Measurements from ENCODE around the gene PARPBP. TPM values are rescaled to one million over a fixed set of nuclear protein-coding genes. Genes with fewer than 3 reads are reported as not detected.

The PARPBP gene
- total RNA-seq, 1 experiment from 2014 or later: 23.5 TPM

- ChIA-PET CTCF (no interaction called here), POLR2A (no interaction called here), RAD21 (ENCODE audit: low non-redundant PET in 1 of 2, low total read pairs in 2 of 2, uncharacterized antibody in 2 of 2, unreplicated experiment in 2 of 2) (no interaction called here)
- H3K9me2 ChIP-seq (ENCODE audit: insufficient read depth): no peaks in the 10 kb centered on the region
- no peaks in the 10 kb centered on the region for H3K27me3 ChIP-seq (ENCODE audit: insufficient read depth, low read length)
- peaks cover 0 to 4% of the 10 kb centered on the region in 2 experiments; a peak in 2 of 4 replicates for H3K4me1 ChIP-seq (ENCODE audit: control insufficient read depth in 1 of 2, insufficient read depth in 2 of 2, low read length in 2 of 2)
- H2AFZ ChIP-seq (ENCODE audit: low read depth, low read length, poor library complexity, severe bottlenecking): no peak overlapping the region
- no peak overlapping the region for H3K4me3 ChIP-seq (replicated peaks in 1 of 2; ENCODE audit: low read depth in 1 of 2, low read length in 2 of 2)
- H3K36me3 ChIP-seq (ENCODE audit: control insufficient read depth in 1 of 2, insufficient read depth in 2 of 2, low read length in 2 of 2): peaks cover 14 to 38% of the 10 kb centered on the region in 2 experiments
- intact Hi-C loops (cut with micrococcal nuclease): no loop called here
- BruUV-seq (replicated peaks): no TSS peak
- no peak for DNase-seq (ENCODE audit: low read depth, low spot score)
- no peaks in the 10 kb centered on the region for H4K20me1 ChIP-seq (ENCODE audit: insufficient read depth)
- H3K4me2 ChIP-seq (ENCODE audit: low read length): no peak overlapping the region
- no peaks in the 10 kb centered on the region for H3K9me3 ChIP-seq (ENCODE audit: control insufficient read depth in 1 of 2, insufficient read depth in 1 of 2, low read depth in 1 of 2, low read length in 2 of 2)
- H3K27ac ChIP-seq (ENCODE audit: low read depth, low read length): no peak overlapping the region
- no peak for TF ChIP-seq POLR2A (IDR thresholded peaks at IDR 0.05; ENCODE audit: borderline replicate concordance, extremely low read depth, insufficient read depth, insufficient read length)
- no peak for TF ChIP-seq ZNF274 (IDR thresholded peaks at IDR 0.05; ENCODE audit: low read depth, low read length)
- peaks cover 28% of the 10 kb centered on the region for H3K79me2 ChIP-seq (ENCODE audit: insufficient read depth, low read length)
- H3K9ac ChIP-seq (ENCODE audit: low read length): no peak overlapping the region
- no peak for ATAC-seq
These were observed 5.8 kb upstream of the PARPBP start for GRCh38 chr12:102114212-102114611.

GRCh38 chr12:102116392-102116791 is 3.6 kb upstream of the PARPBP start:
- H3K9ac ChIP-seq (ENCODE audit: low read length): no peak overlapping the region
- no peaks in the 10 kb centered on the region for H3K9me3 ChIP-seq (ENCODE audit: control insufficient read depth in 1 of 2, insufficient read depth in 1 of 2, low read depth in 1 of 2, low read length in 2 of 2)
- DNase-seq (ENCODE audit: low read depth, low spot score) (no peak), ATAC-seq (no peak)
- no TSS peak for BruUV-seq (replicated peaks)
- H4K20me1 ChIP-seq (ENCODE audit: insufficient read depth): no peaks in the 10 kb centered on the region
- H2AFZ ChIP-seq (ENCODE audit: low read depth, low read length, poor library complexity, severe bottlenecking): no peak overlapping the region
- ChIA-PET CTCF (no interaction called here), POLR2A (no interaction called here), RAD21 (ENCODE audit: low non-redundant PET in 1 of 2, low total read pairs in 2 of 2, uncharacterized antibody in 2 of 2, unreplicated experiment in 2 of 2) (no interaction called here)
- TF ChIP-seq SP1 (IDR thresholded peaks at IDR 0.05; ENCODE audit: low read depth): no peak
- TF ChIP-seq JUND (IDR thresholded peaks at IDR 0.05): no peak
- no peak for TF ChIP-seq ZFX (IDR thresholded peaks at IDR 0.05)
- TF ChIP-seq RAD21 (IDR thresholded peaks at IDR 0.05; ENCODE audit: low read depth): no peak
- no peak for TF ChIP-seq EZH2 (IDR thresholded peaks at IDR 0.05)
- no peak for TF ChIP-seq FOSL1 (IDR thresholded peaks at IDR 0.05; ENCODE audit: low read depth)
- TF ChIP-seq ZBTB33 (IDR thresholded peaks at IDR 0.05; ENCODE audit: extremely low read depth, insufficient replicate concordance, low read length): no peak
- TF ChIP-seq CTCF (IDR thresholded peaks at IDR 0.05 in 2 of 3, conservative IDR thresholded peaks at IDR 0.05 in 1 of 3; ENCODE audit: borderline replicate concordance in 1 of 3, insufficient read depth in 1 of 3, low read depth in 2 of 3, low read length in 2 of 3): no peak
- H3K27me3 ChIP-seq (ENCODE audit: insufficient read depth, low read length): no peaks in the 10 kb centered on the region
- H3K36me3 ChIP-seq (ENCODE audit: control insufficient read depth in 1 of 2, insufficient read depth in 2 of 2, low read length in 2 of 2): peaks cover 8 to 21% of the 10 kb centered on the region in 2 experiments
- intact Hi-C loops (cut with micrococcal nuclease): no loop called here
- peaks cover 38% of the 10 kb centered on the region for H3K79me2 ChIP-seq (ENCODE audit: insufficient read depth, low read length)
- peaks cover 0 to 10% of the 10 kb centered on the region in 2 experiments; a peak in 3 of 4 replicates for H3K4me1 ChIP-seq (ENCODE audit: control insufficient read depth in 1 of 2, insufficient read depth in 2 of 2, low read length in 2 of 2)
- no peak overlapping the region for H3K4me2 ChIP-seq (ENCODE audit: low read length)
- H3K9me2 ChIP-seq (ENCODE audit: insufficient read depth): no peaks in the 10 kb centered on the region
- no peak overlapping the region for H3K27ac ChIP-seq (ENCODE audit: low read depth, low read length)
- H3K4me3 ChIP-seq (replicated peaks in 1 of 2; ENCODE audit: low read depth in 1 of 2, low read length in 2 of 2): no peak overlapping the region

Data from HCT116 (cell line).